ENCODE results near the gene DESI1. TPM values are rescaled to one million over a fixed set of nuclear protein-coding genes. Genes with fewer than 3 reads are reported as not detected.

DESI1 gene
- total RNA-seq, 2 experiments from 2014 or later, result 48.0 to 55.1 TPM

DNA sequence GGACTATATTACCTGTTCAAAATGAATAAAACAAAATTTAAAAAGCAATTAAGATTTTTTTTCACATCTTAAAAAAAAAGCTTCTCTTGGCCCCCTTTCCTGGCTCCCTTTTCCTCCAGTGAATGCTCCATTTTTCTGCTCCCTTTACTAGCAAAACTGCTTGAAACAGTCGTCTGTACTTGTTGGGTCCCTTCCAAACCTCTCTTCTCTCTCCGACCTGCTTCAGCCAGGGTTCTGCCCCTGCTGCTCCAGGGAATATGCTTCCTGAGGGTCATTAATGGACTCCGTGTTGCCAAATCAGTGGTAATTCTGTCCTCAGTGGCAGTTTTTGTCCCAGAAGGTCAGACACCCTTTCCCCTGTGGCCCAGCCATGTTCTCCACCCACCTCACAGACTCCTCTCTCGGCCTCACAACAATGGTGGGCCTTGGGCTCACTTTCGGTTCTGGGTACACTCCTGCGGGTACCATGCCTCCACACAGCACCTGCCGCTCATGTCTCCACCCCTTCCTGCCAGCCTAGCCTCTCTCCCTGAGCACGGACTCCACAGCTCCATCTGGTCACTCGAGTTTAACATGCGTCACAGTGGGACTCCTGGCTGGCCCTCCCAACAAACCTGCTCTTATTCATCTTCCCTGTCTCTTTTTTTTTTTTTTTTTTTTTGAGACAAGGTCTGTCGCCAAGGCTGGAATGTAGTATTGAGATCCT lies 68.8 kb downstream of the DESI1 start:
- no peaks in the 10 kb centered on the region for H3K36me3 Mint-ChIP-seq (ENCODE audit: low read depth)
- ChIA-PET POLR2A (interaction anchor here (1.0 kb wide), 1 partner anchor 171 kb away, joined by 3 read pairs; no protein-coding TSS in a partner anchor), CTCF (interaction anchor here (0.8 to 1.9 kb wide), 2 partner anchors 25 to 45 kb away, joined by 3 to 4 read pairs; no protein-coding TSS in a partner anchor)
- DNase-seq (no peak), ATAC-seq (no peak)
- no peaks in the 10 kb centered on the region for H3K9me3 Mint-ChIP-seq
- no peak overlapping the region for H3K27ac Mint-ChIP-seq
- H3K27me3 Mint-ChIP-seq, result peaks cover 6% of the 10 kb centered on the region
- TF ChIP-seq, protein P1, sequence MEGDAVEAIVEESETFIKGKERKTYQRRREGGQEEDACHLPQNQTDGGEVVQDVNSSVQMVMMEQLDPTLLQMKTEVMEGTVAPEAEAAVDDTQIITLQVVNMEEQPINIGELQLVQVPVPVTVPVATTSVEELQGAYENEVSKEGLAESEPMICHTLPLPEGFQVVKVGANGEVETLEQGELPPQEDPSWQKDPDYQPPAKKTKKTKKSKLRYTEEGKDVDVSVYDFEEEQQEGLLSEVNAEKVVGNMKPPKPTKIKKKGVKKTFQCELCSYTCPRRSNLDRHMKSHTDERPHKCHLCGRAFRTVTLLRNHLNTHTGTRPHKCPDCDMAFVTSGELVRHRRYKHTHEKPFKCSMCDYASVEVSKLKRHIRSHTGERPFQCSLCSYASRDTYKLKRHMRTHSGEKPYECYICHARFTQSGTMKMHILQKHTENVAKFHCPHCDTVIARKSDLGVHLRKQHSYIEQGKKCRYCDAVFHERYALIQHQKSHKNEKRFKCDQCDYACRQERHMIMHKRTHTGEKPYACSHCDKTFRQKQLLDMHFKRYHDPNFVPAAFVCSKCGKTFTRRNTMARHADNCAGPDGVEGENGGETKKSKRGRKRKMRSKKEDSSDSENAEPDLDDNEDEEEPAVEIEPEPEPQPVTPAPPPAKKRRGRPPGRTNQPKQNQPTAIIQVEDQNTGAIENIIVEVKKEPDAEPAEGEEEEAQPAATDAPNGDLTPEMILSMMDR (IDR thresholded peaks at IDR 0.05), result no peak
- intact Hi-C loops (cut with micrococcal nuclease), result no loop called here
- H3K4me1 Mint-ChIP-seq (ENCODE audit: low read depth), result peaks cover 2% of the 10 kb centered on the region
- H3K4me3 Mint-ChIP-seq, result no peak overlapping the region

DNA sequence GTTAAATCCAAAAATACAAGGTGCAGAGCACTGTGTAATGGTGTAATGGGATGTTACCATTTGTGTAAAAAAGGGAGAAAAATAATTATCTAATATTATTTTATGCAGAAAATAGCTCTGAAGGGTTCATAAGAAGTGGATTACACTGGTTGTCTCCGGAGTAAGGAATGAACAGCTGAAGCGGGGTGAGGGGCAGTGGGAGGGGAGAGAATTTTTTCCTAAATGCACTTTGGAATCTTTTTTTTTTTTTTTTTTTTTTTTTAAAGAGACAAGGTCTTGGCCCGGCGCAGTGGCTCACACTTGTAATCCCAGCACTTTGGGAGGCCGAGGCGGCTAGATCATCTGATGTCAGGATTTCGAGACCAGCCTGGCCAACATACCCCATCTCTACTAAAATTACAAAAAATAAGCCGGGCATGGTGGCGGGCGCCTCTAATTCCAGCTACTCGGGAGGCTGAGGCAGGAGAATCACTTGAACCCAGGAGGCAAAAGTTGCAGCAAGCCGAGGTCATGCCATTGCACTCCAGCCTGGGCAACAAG lies 69.8 kb downstream of the DESI1 start:
- no peak for ATAC-seq
- H3K4me3 Mint-ChIP-seq, result no peak overlapping the region
- no peaks in the 10 kb centered on the region for H3K9me3 Mint-ChIP-seq
- H3K36me3 Mint-ChIP-seq (ENCODE audit: low read depth), result no peaks in the 10 kb centered on the region
- ChIA-PET POLR2A (interaction anchor here (1.0 kb wide), 1 partner anchor 170 kb away, joined by 3 read pairs; no protein-coding TSS in a partner anchor), CTCF (interaction anchor here (0.8 to 1.9 kb wide), 2 partner anchors 24 to 46 kb away, joined by 3 to 4 read pairs; no protein-coding TSS in a partner anchor)
- H3K27ac Mint-ChIP-seq, result no peak overlapping the region
- H3K27me3 Mint-ChIP-seq, result peaks cover 4% of the 10 kb centered on the region
- DNase-seq, result no peak
- no peaks in the 10 kb centered on the region for H3K4me1 Mint-ChIP-seq (ENCODE audit: low read depth)
- intact Hi-C loops (cut with micrococcal nuclease), result no loop called here
- TF ChIP-seq, protein P1 (IDR thresholded peaks at IDR 0.05), result no peak

DNA sequence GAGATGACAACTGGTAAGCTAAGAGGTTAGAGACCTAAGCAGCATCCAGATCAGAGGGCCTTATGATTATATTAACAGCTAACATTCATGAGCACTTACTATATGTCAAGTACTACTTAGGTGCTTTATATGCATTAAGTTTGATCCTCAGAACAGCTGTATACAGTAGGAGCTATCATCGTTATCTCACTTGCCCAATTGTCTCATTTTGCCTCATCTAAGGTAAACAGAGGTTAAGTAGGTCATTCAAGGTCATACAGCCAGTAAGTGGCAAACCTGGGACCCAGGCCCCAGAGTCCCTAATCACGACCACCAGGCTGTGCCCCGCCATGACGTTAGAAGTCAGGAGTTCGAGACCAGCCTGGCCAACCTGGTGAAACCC lies 72.0 kb downstream of the DESI1 start:
- no peaks in the 10 kb centered on the region for H3K9me3 Mint-ChIP-seq
- H3K27me3 Mint-ChIP-seq, result peaks cover 4% of the 10 kb centered on the region
- ChIA-PET CTCF (interaction anchor here (1.0 to 1.7 kb wide), 2 partner anchors 146 to 148 kb away, joined by 3 to 4 read pairs; no protein-coding TSS in a partner anchor), POLR2A (no interaction called here)
- DNase-seq, result no peak
- TF ChIP-seq, protein P1 (IDR thresholded peaks at IDR 0.05), result no peak
- intact Hi-C loops (cut with micrococcal nuclease), result no loop called here
- no peak overlapping the region for H3K27ac Mint-ChIP-seq
- H3K4me3 Mint-ChIP-seq, result no peak overlapping the region
- no peak for ATAC-seq
- peaks cover 1% of the 10 kb centered on the region for H3K36me3 Mint-ChIP-seq (ENCODE audit: low read depth)
- peaks cover 10% of the 10 kb centered on the region for H3K4me1 Mint-ChIP-seq (ENCODE audit: low read depth)

Other genes with a start within 250 kb of the DESI1 start
- gene TEF, start 239.1 kb downstream of the DESI1 start, total RNA-seq, result 1 to 10 TPM; 1.4 to 2.0 TPM
- gene TOB2, start 174.2 kb downstream of the DESI1 start, total RNA-seq, result 10 to 100 TPM; 27.0 to 28.5 TPM
- 10 to 100 TPM; 65.2 to 70.4 TPM for gene PHF5A, start 152.4 kb downstream of the DESI1 start, total RNA-seq
- 10 to 100 TPM; 96.5 to 97.7 TPM for gene ACO2, start 151.9 kb downstream of the DESI1 start, total RNA-seq
- 10 to 100 TPM; 26.8 to 29.0 TPM for gene POLR3H, start 76.6 kb downstream of the DESI1 start, total RNA-seq
- not detected for gene CSDC2, start 60.0 kb downstream of the DESI1 start, total RNA-seq
- 10 to 100 TPM; 29.8 to 29.9 TPM for gene PMM1, start 31.2 kb downstream of the DESI1 start, total RNA-seq
- gene XRCC6, start 252 bp upstream of the DESI1 start, total RNA-seq, result 100 to 1,000 TPM; 424 to 425 TPM
- 100 to 1,000 TPM; 275 to 299 TPM for gene SNU13, start 67.8 kb upstream of the DESI1 start, total RNA-seq
- gene MEI1, start 78.5 kb upstream of the DESI1 start, total RNA-seq, result 10 to 100 TPM; 27.7 to 28.4 TPM
- gene CCDC134, start 179.6 kb upstream of the DESI1 start, total RNA-seq, result 10 to 100 TPM; 15.2 to 15.9 TPM
- gene SREBF2, start 212.1 kb upstream of the DESI1 start, total RNA-seq, result 10 to 100 TPM; 87.1 to 92.9 TPM

Data from activated CD8-positive, alpha-beta T cell treated with anti-CD3 and anti-CD28 coated beads for 36 hours (primary cell).